ENCODE measurements around the gene GRIN1. TPM values are rescaled to one million over a fixed set of nuclear protein-coding genes. Genes with fewer than 3 reads are reported as not detected.
"Not testable (repeated sequence)": the region's sequence is repeated elsewhere in the genome, so short reads cannot be mapped to it uniquely, and the experiment has no call there.

GRIN1 gene
- total RNA-seq, 1 donor from 2014 or later: 0.07 TPM

DNA sequence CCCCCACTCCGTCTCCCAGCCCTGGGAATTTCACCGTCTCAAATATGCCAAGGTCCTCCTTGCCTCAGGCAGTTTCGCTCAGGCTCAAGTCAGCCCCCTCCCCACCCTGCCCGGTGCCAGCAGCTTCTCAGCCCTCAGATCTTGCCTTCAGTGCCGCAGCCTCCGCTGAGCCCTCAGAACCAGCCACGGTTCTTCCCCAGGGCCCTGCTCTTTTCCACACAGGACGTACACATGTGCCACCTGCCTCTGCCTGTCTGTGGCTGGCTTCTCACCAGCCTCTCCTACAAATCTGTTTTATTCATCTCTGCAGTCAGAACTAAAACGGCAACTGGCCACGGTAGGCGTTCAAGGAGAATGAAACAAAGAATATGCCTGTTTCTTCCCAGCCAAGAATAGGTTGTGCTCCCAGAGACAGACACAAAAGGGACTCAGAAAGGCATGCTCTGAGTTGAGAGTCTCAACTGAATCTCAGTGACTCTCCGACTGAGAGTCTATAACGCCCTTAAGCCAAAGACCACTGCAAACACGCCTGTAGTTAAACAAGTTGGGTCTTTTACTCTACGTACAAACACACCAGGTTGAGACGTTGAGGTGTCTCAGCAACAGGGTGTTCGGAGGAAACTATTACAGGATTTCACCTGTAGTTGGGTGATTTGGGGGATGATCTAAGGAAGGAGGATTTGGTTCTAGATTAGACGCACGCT lies 10.6 kb upstream of the GRIN1 start:
- peaks cover 24% of the 10 kb centered on the region for H3K4me1 Mint-ChIP-seq (ENCODE audit: low read depth)
- intact Hi-C loops (cut with micrococcal nuclease): loop anchor here (2.0 to 10.0 kb wide), 5 partner anchors 42 to 1034 kb away; partner anchors contain the start of genes LRRC26, MAN1B1, NACC2 and TMEM210
- H3K9me3 Mint-ChIP-seq: no peaks in the 10 kb centered on the region
- H3K27ac Mint-ChIP-seq: peak overlapping the region; percentile 78
- H3K4me3 Mint-ChIP-seq (ENCODE audit: low read depth): peak overlapping the region; percentile 88
- H3K27me3 Mint-ChIP-seq (ENCODE audit: low read depth): peaks cover 3% of the 10 kb centered on the region
- peaks cover 3% of the 10 kb centered on the region for H3K36me3 Mint-ChIP-seq (ENCODE audit: low read depth)
- no peak for DNase-seq (ENCODE audit: low spot score)

DNA sequence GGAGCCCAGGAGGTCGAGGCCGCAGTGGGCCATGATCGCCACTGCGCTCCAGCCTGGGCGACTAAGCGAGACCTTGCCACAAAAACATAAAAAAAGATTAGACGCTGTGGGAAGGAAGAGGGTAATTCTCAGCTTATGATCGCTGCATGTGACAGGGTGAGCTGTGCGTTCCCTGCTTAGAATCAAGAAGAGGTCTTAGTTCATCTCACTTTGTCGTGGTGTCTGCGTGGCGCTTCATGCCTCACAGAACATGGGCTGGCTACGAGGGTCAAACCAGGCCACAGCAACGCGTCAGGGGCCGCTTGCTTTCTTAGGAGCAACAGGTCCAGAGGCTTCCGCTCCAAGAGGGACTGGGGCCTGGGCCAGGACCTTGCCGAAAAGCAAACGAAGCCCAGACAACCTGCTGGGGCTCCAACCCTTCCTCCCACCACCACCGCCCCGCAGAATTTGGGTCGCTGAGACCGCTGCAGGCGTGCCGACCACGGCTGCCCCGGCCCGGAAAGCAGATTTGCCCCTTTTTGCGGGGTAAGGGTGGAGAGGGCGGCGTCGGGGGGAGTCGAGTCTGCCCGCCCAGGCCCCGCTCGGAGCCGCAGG lies 10.0 kb upstream of the GRIN1 start:
- Mint-ChIP-seq H3K4me3 (ENCODE audit: low read depth) (peak overlapping the region; percentile 88), H3K9me3 (no peaks in the 10 kb centered on the region), H3K36me3 (ENCODE audit: low read depth) (peaks cover 3% of the 10 kb centered on the region), H3K27ac (peak overlapping the region; percentile 78), H3K4me1 (ENCODE audit: low read depth) (peaks cover 24% of the 10 kb centered on the region), H3K27me3 (ENCODE audit: low read depth) (peaks cover 3% of the 10 kb centered on the region)
- DNase-seq (ENCODE audit: low spot score): no peak
- intact Hi-C loops (cut with micrococcal nuclease): loop anchor here (2.0 to 10.0 kb wide), 5 partner anchors 42 to 1034 kb away; partner anchors contain the start of genes LRRC26, MAN1B1, NACC2 and TMEM210

DNA sequence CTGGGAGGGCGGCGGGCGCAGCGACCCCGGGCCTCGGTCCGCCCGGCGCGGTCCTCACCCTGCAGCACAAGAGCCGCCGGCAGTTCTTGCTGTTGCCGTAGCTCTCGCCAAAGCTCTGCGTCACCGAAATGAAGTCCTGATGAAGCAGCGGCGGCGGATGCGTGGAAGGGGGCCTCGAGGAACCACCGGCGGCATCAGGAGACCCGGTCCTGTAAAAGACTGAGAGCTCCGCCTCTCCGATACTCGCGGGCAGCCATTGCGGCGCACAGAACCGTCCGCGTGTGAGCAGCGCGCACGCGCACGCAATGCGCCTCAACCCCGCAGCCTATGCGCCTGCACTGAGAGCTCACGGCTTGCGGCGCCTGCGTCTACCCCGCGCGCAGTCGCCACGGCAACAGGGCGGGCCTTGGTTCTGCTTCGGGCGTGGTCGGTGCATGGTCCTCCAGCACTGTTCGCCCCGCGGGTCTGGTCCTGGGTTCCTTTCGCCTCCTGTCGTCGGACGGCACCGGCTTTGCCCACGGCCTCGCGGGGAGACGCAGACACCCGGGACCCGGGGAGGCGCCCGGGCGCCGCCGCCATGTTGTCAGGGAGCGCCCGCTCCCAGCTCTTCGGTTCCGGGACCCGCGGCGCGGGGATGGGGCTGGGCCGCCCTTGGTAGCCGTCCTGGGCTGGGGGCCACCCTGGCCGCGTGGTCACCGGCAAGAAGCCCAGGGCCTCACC lies 9.3 kb upstream of the GRIN1 start:
- intact Hi-C loops (cut with micrococcal nuclease): loop anchor here (2.0 to 10.0 kb wide), 5 partner anchors 43 to 1035 kb away; partner anchors contain the start of genes LRRC26, MAN1B1, NACC2 and TMEM210
- H3K4me1 Mint-ChIP-seq (ENCODE audit: low read depth): peaks cover 24% of the 10 kb centered on the region
- DNase-seq (ENCODE audit: low spot score): peak; percentile 90
- peak overlapping the region; percentile 38 for H3K27ac Mint-ChIP-seq
- H3K27me3 Mint-ChIP-seq (ENCODE audit: low read depth): peaks cover 3% of the 10 kb centered on the region
- H3K36me3 Mint-ChIP-seq (ENCODE audit: low read depth): peaks cover 3% of the 10 kb centered on the region
- H3K4me3 Mint-ChIP-seq (ENCODE audit: low read depth): peak overlapping the region; percentile 88
- H3K9me3 Mint-ChIP-seq: no peaks in the 10 kb centered on the region

DNA sequence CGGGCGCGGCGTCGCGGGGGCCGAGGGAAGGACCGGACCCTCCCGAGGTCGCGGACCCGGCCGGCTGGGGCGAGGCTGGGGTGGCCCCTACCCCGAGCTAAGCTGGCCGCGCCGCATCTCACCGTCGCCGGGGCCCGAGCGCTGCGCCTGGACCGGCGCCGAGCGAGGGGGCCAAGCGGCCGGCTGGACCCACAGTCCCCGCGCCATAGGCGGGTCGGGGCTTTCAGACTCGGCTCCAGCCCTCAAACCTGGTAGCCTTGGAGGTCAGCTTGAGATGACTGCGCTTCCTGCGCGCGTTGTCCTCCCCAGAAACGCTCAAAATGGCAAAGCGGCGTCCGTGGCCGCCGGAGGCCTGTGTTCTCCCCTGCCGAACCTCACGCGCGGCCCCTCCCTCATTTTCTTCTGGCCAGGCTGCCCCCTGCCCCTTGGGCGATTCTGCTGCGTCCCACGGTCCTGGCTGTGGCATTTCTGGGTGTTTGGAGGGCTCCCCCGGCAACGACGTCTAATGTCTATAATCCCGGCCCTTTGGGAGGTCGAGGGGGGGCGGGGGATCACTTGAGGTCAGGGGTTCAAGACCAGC lies 8.7 kb upstream of the GRIN1 start:
- H3K27ac Mint-ChIP-seq: peak overlapping the region; percentile 71
- intact Hi-C loops (cut with micrococcal nuclease): no loop called here
- DNase-seq (ENCODE audit: low spot score): no peak
- H3K9me3 Mint-ChIP-seq: no peaks in the 10 kb centered on the region
- peak overlapping the region; percentile 85 for H3K4me3 Mint-ChIP-seq (ENCODE audit: low read depth)
- H3K36me3 Mint-ChIP-seq (ENCODE audit: low read depth): peaks cover 3% of the 10 kb centered on the region
- H3K27me3 Mint-ChIP-seq (ENCODE audit: low read depth): peaks cover 4% of the 10 kb centered on the region
- H3K4me1 Mint-ChIP-seq (ENCODE audit: low read depth): peaks cover 24% of the 10 kb centered on the region

DNA sequence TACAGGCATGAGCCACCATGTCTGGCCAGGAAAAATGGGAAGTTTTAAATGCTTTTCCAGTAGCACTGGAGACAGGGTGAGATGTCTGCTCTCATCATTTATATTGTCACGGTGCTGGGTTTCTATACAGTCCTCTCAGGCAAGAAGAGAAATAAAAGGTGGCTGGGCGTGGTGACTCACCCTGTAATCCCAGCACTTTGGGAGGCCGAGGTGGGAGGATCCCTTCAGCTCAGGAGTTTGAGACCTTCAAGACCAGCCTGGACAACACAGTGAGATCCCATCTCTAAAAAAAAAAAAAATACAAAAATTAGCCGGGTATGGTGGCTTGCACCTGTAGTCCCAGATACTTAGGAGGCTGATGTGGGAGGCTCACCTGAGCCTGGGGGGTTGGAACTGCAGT lies 4.8 kb upstream of the GRIN1 start:
- H3K27me3 Mint-ChIP-seq (ENCODE audit: low read depth): peaks cover 28% of the 10 kb centered on the region
- DNase-seq (ENCODE audit: low spot score): no peak
- H3K27ac Mint-ChIP-seq: no peak overlapping the region
- peaks cover 3% of the 10 kb centered on the region for H3K4me1 Mint-ChIP-seq (ENCODE audit: low read depth)
- no peaks in the 10 kb centered on the region for H3K9me3 Mint-ChIP-seq
- H3K4me3 Mint-ChIP-seq (ENCODE audit: low read depth): no peak overlapping the region
- intact Hi-C loops (cut with micrococcal nuclease): no loop called here
- no peaks in the 10 kb centered on the region for H3K36me3 Mint-ChIP-seq (ENCODE audit: low read depth)

DNA sequence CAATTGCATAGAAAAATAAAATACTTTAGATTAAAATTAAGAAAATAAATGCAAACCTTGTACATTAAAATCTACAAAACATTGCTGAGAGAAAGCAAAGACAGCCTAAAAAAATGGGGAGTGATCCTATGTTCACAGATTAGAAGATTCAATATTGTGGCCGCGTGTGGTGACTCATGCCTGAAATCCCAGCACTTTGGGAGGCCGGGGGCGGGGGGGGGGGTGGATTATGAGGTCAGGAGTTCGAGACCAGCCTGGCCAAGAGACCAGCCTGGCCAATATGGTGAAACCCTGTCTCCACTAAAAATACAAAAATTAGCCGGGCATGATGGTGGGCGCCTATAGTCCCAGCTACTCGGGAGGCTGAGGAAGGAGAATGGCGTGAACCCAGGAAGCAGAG lies 3.8 kb upstream of the GRIN1 start:
- H3K4me1 Mint-ChIP-seq (ENCODE audit: low read depth); H3K9me3 Mint-ChIP-seq; intact Hi-C loops (cut with micrococcal nuclease); H3K4me3 Mint-ChIP-seq (ENCODE audit: low read depth); H3K36me3 Mint-ChIP-seq (ENCODE audit: low read depth); H3K27ac Mint-ChIP-seq; DNase-seq (ENCODE audit: low spot score): not testable (repeated sequence)
- peaks cover 36% of the 10 kb centered on the region for H3K27me3 Mint-ChIP-seq (ENCODE audit: low read depth)

DNA sequence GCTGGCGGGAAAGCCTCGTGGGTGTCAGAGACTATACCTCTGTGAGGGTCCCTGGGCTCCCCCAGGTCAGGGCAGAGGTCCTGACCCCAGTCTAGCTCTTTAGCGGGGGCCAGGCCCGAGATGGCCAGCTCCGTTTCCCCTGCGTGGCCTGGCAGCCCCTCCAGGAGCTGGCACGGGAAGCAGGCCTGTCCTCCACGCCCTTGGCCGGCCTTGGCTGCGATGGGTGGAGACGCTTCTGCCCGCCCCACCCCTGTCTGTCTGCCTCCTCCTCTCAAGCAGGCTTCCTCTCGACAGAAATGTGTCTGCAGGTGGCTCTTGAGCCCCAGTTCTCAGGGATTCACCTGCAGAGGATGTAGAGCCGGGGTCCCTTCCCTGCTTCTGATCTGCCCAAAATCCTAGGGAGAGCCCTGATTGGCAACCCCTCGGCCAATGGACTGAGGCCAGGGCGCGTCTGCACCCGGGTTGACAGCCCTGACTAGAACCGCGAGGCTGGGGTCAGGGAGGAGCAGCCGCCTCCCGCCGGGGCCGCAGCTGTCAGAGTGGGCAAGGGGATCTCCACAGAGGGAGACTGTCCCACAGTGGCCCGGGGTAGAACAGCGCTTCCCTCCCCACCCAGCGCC lies 2.6 kb upstream of the GRIN1 start:
- Mint-ChIP-seq H3K4me1 (ENCODE audit: low read depth) (no peaks in the 10 kb centered on the region), H3K27ac (no peak overlapping the region), H3K27me3 (ENCODE audit: low read depth) (peaks cover 41% of the 10 kb centered on the region), H3K4me3 (ENCODE audit: low read depth) (no peak overlapping the region), H3K9me3 (no peaks in the 10 kb centered on the region), H3K36me3 (ENCODE audit: low read depth) (no peaks in the 10 kb centered on the region)
- intact Hi-C loops (cut with micrococcal nuclease): no loop called here
- no peak for DNase-seq (ENCODE audit: low spot score)

DNA sequence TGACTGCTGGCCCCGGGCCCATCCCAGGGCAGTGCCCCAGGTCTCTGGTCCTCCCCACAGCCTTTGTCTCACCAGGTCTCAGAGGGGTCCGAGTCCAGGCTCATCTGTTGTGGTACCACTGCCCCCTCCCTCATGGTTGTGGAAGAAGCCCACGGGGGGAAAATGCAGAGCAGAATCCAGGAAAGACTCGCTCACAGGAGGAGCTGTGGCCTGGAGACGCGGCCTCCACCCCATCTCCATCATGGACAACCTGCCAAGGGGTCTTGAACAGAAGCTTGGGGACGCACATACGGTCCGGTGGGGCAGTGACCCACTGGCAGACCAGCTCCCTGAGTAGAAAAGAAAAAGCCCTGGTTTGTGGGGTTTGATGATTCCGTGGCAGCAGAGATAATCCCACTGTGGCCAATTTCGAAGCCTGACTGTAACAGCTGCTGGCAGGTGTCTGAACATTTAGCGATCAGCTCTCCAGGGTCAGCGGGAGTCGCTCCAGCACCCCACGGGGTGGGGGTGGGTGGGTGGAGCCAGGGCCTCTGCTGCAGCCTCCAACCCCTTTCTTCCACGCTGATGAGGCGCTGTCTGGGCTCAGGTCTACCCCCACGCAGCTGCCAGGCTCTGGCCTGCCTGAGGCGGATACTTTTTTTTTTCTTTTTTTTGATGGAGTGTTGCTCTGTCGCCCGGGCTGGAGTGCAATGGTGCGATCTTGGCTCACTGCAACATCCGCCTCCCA lies 1.9 kb upstream of the GRIN1 start:
- intact Hi-C loops (cut with micrococcal nuclease): no loop called here
- no peaks in the 10 kb centered on the region for H3K4me1 Mint-ChIP-seq (ENCODE audit: low read depth)
- peaks cover 41% of the 10 kb centered on the region for H3K27me3 Mint-ChIP-seq (ENCODE audit: low read depth)
- H3K36me3 Mint-ChIP-seq (ENCODE audit: low read depth): no peaks in the 10 kb centered on the region
- no peak overlapping the region for H3K4me3 Mint-ChIP-seq (ENCODE audit: low read depth)
- H3K27ac Mint-ChIP-seq: no peak overlapping the region
- no peak for DNase-seq (ENCODE audit: low spot score)
- H3K9me3 Mint-ChIP-seq: no peaks in the 10 kb centered on the region

DNA sequence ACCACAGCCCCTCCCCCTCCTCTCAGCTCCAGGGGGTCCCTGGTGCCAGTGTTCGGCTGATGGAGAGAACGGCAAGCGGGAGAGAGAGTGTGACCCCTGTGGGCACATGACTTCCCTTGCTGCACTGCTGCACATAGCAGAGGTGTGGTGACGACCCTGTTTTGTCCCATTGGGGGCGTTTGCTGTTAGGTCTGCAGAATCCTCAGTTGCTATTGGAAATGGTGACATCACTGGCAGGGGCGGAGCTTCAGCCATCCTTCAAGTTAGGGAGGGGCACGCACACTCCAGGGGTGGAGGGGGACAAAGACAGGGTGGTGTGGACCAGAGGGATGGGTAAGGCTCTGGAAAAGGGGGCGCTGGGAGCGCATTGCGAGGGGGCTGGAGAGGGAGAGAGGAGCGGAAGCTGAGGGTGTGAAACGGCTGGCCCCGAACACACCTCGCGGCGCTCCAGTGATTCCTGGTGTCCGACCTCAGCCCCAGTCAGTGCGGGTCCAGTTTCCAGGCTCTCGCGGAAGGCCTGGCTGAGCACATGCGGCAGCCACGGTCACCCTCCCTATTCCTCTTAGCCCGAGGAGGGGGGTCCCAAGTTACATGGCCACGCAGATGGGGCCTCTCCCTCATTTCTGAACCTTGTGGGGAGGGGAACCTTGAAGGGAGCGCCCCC lies 764 bp upstream of the GRIN1 start:
- Mint-ChIP-seq H3K36me3 (ENCODE audit: low read depth) (no peaks in the 10 kb centered on the region), H3K9me3 (no peaks in the 10 kb centered on the region), H3K4me3 (ENCODE audit: low read depth) (no peak overlapping the region), H3K27ac (no peak overlapping the region), H3K27me3 (ENCODE audit: low read depth) (peaks cover 42% of the 10 kb centered on the region), H3K4me1 (ENCODE audit: low read depth) (no peaks in the 10 kb centered on the region)
- DNase-seq (ENCODE audit: low spot score): no peak
- intact Hi-C loops (cut with micrococcal nuclease): no loop called here

DNA sequence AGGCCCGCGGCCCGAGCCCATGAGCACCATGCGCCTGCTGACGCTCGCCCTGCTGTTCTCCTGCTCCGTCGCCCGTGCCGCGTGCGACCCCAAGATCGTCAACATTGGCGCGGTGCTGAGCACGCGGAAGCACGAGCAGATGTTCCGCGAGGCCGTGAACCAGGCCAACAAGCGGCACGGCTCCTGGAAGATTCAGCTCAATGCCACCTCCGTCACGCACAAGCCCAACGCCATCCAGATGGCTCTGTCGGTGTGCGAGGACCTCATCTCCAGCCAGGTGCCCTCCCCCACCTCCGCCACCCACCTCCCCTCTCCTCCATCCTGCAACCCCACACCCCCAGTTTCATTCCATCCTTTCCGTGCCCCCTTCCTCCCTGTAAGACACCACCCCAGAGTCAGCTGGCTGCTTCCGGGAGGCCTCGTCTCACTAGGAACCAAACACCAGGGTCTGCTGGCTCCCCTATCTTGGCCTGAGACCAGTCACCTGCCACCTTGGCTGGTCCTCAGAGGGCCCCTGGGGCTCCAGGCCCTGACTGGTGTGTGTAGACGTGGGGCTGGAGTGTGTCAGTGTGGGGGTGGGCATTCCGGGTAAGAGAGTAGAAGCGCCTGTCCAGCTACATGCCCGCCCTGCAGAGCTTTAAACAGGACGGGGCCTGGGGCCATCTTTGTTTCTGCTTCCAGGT lies 655 bp downstream of the GRIN1 start:
- H3K27ac Mint-ChIP-seq: no peak overlapping the region
- no peaks in the 10 kb centered on the region for H3K4me1 Mint-ChIP-seq (ENCODE audit: low read depth)
- DNase-seq (ENCODE audit: low spot score): no peak
- H3K36me3 Mint-ChIP-seq (ENCODE audit: low read depth): no peaks in the 10 kb centered on the region
- peaks cover 42% of the 10 kb centered on the region for H3K27me3 Mint-ChIP-seq (ENCODE audit: low read depth)
- no peaks in the 10 kb centered on the region for H3K9me3 Mint-ChIP-seq
- intact Hi-C loops (cut with micrococcal nuclease): no loop called here
- no peak overlapping the region for H3K4me3 Mint-ChIP-seq (ENCODE audit: low read depth)
